Cardiac fibroblast (primary cell): Measurements from ENCODE around the gene GTF3C1.

ENCODE experiments used
- DNase-seq, 2 donors: peaks; one replicate each; pipeline versions ENCODE4 v3.0.0 to v3.0.0-alpha.2; 2010; ENCODE audit warnings: low read depth in 2 of 2
- H3K4me3 ChIP-seq, 2 donors: replicated peaks in 1 of 2; 1 replicate in 1 of 2; 2 replicates in 1 of 2; pipeline ENCODE4 v1.5.1; 2011; ENCODE audit warnings: low read depth in 2 of 2, low read length in 2 of 2, mild to moderate bottlenecking in 2 of 2, moderate library complexity in 1 of 2
- CTCF ChIP-seq: IDR thresholded peaks from one replicate; pipeline ENCODE4 v1.5.1; 2011; ENCODE audit warnings: low read depth, mild to moderate bottlenecking, low read length, inconsistent platforms

Gene GTF3C1

GRCh38 chr16:27444470-27444869 is 105.2 kb downstream of the GTF3C1 start:
- TF ChIP-seq CTCF, result no peak
- no peak for DNase-seq

GRCh38 chr16:27444015-27444414 is 105.7 kb downstream of the GTF3C1 start:
- no peak for TF ChIP-seq CTCF
- H3K4me3 ChIP-seq, result no peak overlapping the region
- peak; percentile 65 to 68 for DNase-seq

More at GRCh38 chr16:27444470-27444869, 105.2 kb downstream of the GTF3C1 start:
- H3K4me3 ChIP-seq, result no peak overlapping the region

GRCh38 chr16:27441998-27442397 is 107.7 kb downstream of the GTF3C1 start:
- no peak overlapping the region for H3K4me3 ChIP-seq
- no peak for DNase-seq
- TF ChIP-seq CTCF, result no peak

- no peak for DNase-seq
- no peak for TF ChIP-seq CTCF
- H3K4me3 ChIP-seq, result no peak overlapping the region
Measured at GRCh38 chr16:27441276-27441675, 108.4 kb downstream of the GTF3C1 start.

- no peak overlapping the region for H3K4me3 ChIP-seq
- TF ChIP-seq CTCF, result no peak
- DNase-seq, result no peak
Measured at GRCh38 chr16:27439271-27440018, 110.3 kb downstream of the GTF3C1 start.

GRCh38 chr16:27437946-27438345 is 111.8 kb downstream of the GTF3C1 start:
- DNase-seq, result no peak
- TF ChIP-seq CTCF, result no peak

More at GRCh38 chr16:27437946-27438345, 111.8 kb downstream of the GTF3C1 start:
- no peak overlapping the region for H3K4me3 ChIP-seq
